IMR-90 (cell line): ENCODE data around the gene RHBDF2. TPM values are rescaled to one million over a fixed set of nuclear protein-coding genes. Genes with fewer than 3 reads are reported as not detected.

Experiments used
- ATAC-seq: fragments of 200-7000 bp; cut with Tn5 transposase; 2 replicates; pipeline ENCODE4 v1.9.1; 2020; ENCODE audit warnings: low read depth, mild to moderate bottlenecking, moderate library complexity
- BruUV-seq: library from RNA; stranded (reverse); fragments of 400-500 nt; replicated peaks from 2 replicates; lab custom pipeline; 2021; lab: Mats Ljungman, UMichigan
- CTCF ChIA-PET: fragments of 300-600 bp; formaldehyde crosslinking; extraction: SDS; loops from one replicate; lab custom pipeline; 2021; ENCODE audit warnings: antibody characterized with exemption; lab: Yijun Ruan, JAX
- POLR2A ChIA-PET: fragments of 300-600 bp; sonication (Branson Sonifier 250); formaldehyde crosslinking; loops from one replicate; lab custom pipeline; 2022; ENCODE audit warnings: antibody characterized with exemption; ENCODE audit not compliant: unreplicated experiment; lab: Charles Lee
- DNase-seq: peaks from one replicate; pipeline ENCODE4 v3.0.0; 2013
- H2AFZ ChIP-seq: replicated peaks from 2 replicates; pipeline ENCODE3; 2013; ENCODE audit warnings: low read length, mild to moderate bottlenecking; ENCODE audit not compliant: poor library complexity
- H2AK5ac ChIP-seq: 2 replicates; pipeline ENCODE4 v1.6.1; 2013; ENCODE audit warnings: low read depth, low read length, inconsistent platforms
- H2AK9ac ChIP-seq: replicated peaks from 2 replicates; pipeline ENCODE3; 2013; ENCODE audit warnings: mild to moderate bottlenecking, low read depth, low read length, moderate library complexity; ENCODE audit not compliant: poor library complexity
- H2BK120ac ChIP-seq: 2 replicates; pipeline ENCODE4 v1.6.1; 2013; ENCODE audit warnings: low read depth, low read length, inconsistent platforms
- H2BK15ac ChIP-seq: 3 replicates; pipeline ENCODE4 v1.6.1; 2013; ENCODE audit warnings: low read depth, low read length, inconsistent platforms
- H2BK20ac ChIP-seq: 2 replicates; pipeline ENCODE4 v1.6.1; 2013; ENCODE audit warnings: low read depth, mild to moderate bottlenecking, inconsistent platforms, low read length, moderate library complexity
- H2BK5ac ChIP-seq: 2 replicates; pipeline ENCODE4 v1.6.1; 2013; ENCODE audit warnings: mild to moderate bottlenecking, low read depth, low read length, inconsistent platforms; ENCODE audit not compliant: poor library complexity, severe bottlenecking
- H3K14ac ChIP-seq: replicated peaks from 2 replicates; pipeline ENCODE4 v1.6.1; 2013; ENCODE audit warnings: low read depth, low read length, inconsistent platforms
- H3K18ac ChIP-seq: 2 replicates; pipeline ENCODE4 v1.6.1; 2013; ENCODE audit warnings: low read depth, low read length, control low read depth
- H3K23ac ChIP-seq: 2 replicates; pipeline ENCODE4 v1.6.1; 2013; ENCODE audit warnings: low read depth, low read length, inconsistent platforms
- H3K27ac ChIP-seq: 2 replicates; pipeline ENCODE4 v1.5.1; 2013; ENCODE audit warnings: mild to moderate bottlenecking, control low read depth, low read length; ENCODE audit not compliant: insufficient read depth
- H3K27me3 ChIP-seq: 2 replicates; pipeline ENCODE4 v1.6.1; 2013; ENCODE audit warnings: low read length; ENCODE audit not compliant: control insufficient read depth, insufficient read depth
- H3K36me3 ChIP-seq: 2 replicates; pipeline ENCODE4 v1.6.1; 2013; ENCODE audit warnings: low read length, mixed read lengths; ENCODE audit not compliant: control insufficient read depth, insufficient read depth
- H3K4ac ChIP-seq: 2 replicates; pipeline ENCODE4 v1.6.1; 2013; ENCODE audit warnings: low read depth, low read length, inconsistent platforms
- H3K4me1 ChIP-seq: 2 replicates; pipeline ENCODE4 v1.6.1; 2013; ENCODE audit warnings: low read length, mixed read lengths; ENCODE audit not compliant: control insufficient read depth, insufficient read depth
- H3K4me2 ChIP-seq: 2 replicates; pipeline ENCODE4 v1.6.1; 2013; ENCODE audit warnings: low read depth, mild to moderate bottlenecking, control low read depth, low read length, moderate library complexity
- H3K4me3 ChIP-seq: 2 replicates; pipeline ENCODE4 v1.5.1; 2013; ENCODE audit warnings: low read depth, mild to moderate bottlenecking, control low read depth, low read length, moderate library complexity; ENCODE audit not compliant: insufficient read depth
- H3K56ac ChIP-seq: 2 replicates; pipeline ENCODE4 v1.6.1; 2013; ENCODE audit warnings: low read length, inconsistent platforms; ENCODE audit not compliant: insufficient read depth; ENCODE audit errors: extremely low read depth
- H3K79me1 ChIP-seq, 2 experiments: 2 replicates each; pipeline ENCODE4 v1.6.1; 2013; ENCODE audit warnings: low read length in 2 of 2, inconsistent platforms in 1 of 2, low read depth in 1 of 2
- H3K9ac ChIP-seq: 2 replicates; pipeline ENCODE4 v1.6.1; 2013; ENCODE audit warnings: low read depth, low read length, control low read depth
- H3K9me1 ChIP-seq: 2 replicates; pipeline ENCODE4 v1.6.1; 2013; ENCODE audit warnings: low read length, inconsistent platforms; ENCODE audit not compliant: insufficient read depth
- H3K9me3 ChIP-seq: 2 replicates; pipeline ENCODE4 v1.6.1; 2013; ENCODE audit warnings: low read length; ENCODE audit not compliant: control insufficient read depth, insufficient read depth
- H4K20me1 ChIP-seq: 2 replicates; pipeline ENCODE4 v1.6.1; 2013; ENCODE audit warnings: low read length, inconsistent platforms; ENCODE audit not compliant: insufficient read depth
- H4K5ac ChIP-seq: 2 replicates; pipeline ENCODE4 v1.6.1; 2013; ENCODE audit warnings: mild to moderate bottlenecking, low read depth, low read length, control low read depth
- H4K8ac ChIP-seq, 2 experiments: 2 replicates each; pipeline ENCODE4 v1.6.1; 2013; ENCODE audit warnings: low read depth in 2 of 2, low read length in 2 of 2, control low read depth in 1 of 2, inconsistent platforms in 1 of 2
- H4K91ac ChIP-seq: 2 replicates; pipeline ENCODE4 v1.6.1; 2013; ENCODE audit warnings: low read depth, low read length, inconsistent platforms; ENCODE audit not compliant: insufficient read depth
- BHLHE40 ChIP-seq: fragments of 150-350 bp; IDR thresholded peaks from 2 replicates; pipeline ENCODE4 v1.6.1; 2016; ENCODE audit warnings: mild to moderate bottlenecking, low read depth, low read length
- CHD1 ChIP-seq: IDR thresholded peaks from 2 replicates; pipeline ENCODE4 v1.6.1; 2012; ENCODE audit warnings: low read depth, low read length, improper control_type of control experiment
- WGBS, 2 experiments: methylation state at CpG; one replicate each; pipeline versions ENCODE4 v1.1.5 to v1.1.7; 2013; ENCODE audit warnings: missing lambda C conversion rate in 2 of 2; ENCODE audit not compliant: insufficient read length in 1 of 2; ENCODE audit errors: extremely low coverage in 2 of 2; 5-methylcytosine and 5-hydroxymethylcytosine counted together
- dilution Hi-C: fragments of 300-500 bp; cut with HindIII; formaldehyde crosslinking; loops from one replicate; pipeline ENCODE4 v1.14.3; 2018; ENCODE audit warnings: low sequenced_read_pairs; ENCODE audit not compliant: unreplicated experiment
- in situ Hi-C: fragments of 300-500 bp; cut with MboI; formaldehyde crosslinking; loops from 3 replicates; pipeline ENCODE4 v1.14.3; 2019; ENCODE audit warnings: low sequenced_read_pairs, inconsistent platforms, mixed read lengths
- intact Hi-C: fragments of 100-400 bp; cut with micrococcal nuclease; formaldehyde crosslinking; loops from 2 replicates; pipeline ENCODE4 v1.10.0; 2022
- polyA plus RNA-seq, 3 experiments: library from polyadenylated mRNA; depleted of rRNA; stranded (reverse); fragments of >200 nt; gene quantifications; 2 replicates each; pipeline ENCODE4 v1.2.3, GENCODE V29; 2012; ENCODE audit warnings: low replicate concordance in 1 of 3
- total RNA-seq: library from RNA; depleted of rRNA; stranded (reverse); fragments of >200 nt; gene quantifications from 2 replicates; pipeline ENCODE4 v1.2.3, GENCODE V29; 2012

RHBDF2 gene
- total and polyA plus RNA-seq, 2 of the 4 experiments (the other 2 are of a cell fraction) = 1.3 to 8.3 TPM

GRCh38 chr17:76433693-76434092, 67.5 kb downstream of the RHBDF2 start:
- Histone ChIP-seq H3K9ac (no peak overlapping the region), H2BK20ac (no peak overlapping the region), H4K20me1 (peaks cover 78% of the 10 kb centered on the region), H3K79me1 (peaks cover 45 to 84% of the 10 kb centered on the region in 2 experiments), H4K8ac (no peak overlapping the region), H2AK5ac (no peak overlapping the region), H2AFZ (no peak overlapping the region), H3K4ac (no peak overlapping the region), H3K56ac (no peak overlapping the region), H3K9me1 (peaks cover 30% of the 10 kb centered on the region), H2BK120ac (no peak overlapping the region), H3K23ac (no peak overlapping the region), H3K27ac (no peak overlapping the region), H4K5ac (no peak overlapping the region), H3K4me2 (no peak overlapping the region), H3K14ac (no peak overlapping the region), H3K18ac (no peak overlapping the region), H3K36me3 (peaks cover 4% of the 10 kb centered on the region; the same call in 1 of the 2 replicates), H3K9me3 (no peaks in the 10 kb centered on the region), H3K27me3 (no peaks in the 10 kb centered on the region), H2BK5ac (no peak overlapping the region), H2BK15ac (no peak overlapping the region), H4K91ac (no peak overlapping the region), H3K4me1 (peaks cover 17% of the 10 kb centered on the region), H2AK9ac (no peak overlapping the region), H3K4me3 (no peak overlapping the region)
- no TSS peak for BruUV-seq
- in situ Hi-C loops = no loop called here
- DNase-seq (no peak), ATAC-seq (no peak)
- WGBS, 2 experiments = 97% methylated on average over 5 of the region's 9 CpGs; no CpG with 5 or more reads in 1 of the 2 experiments
- dilution Hi-C loops = no loop called here
- TF ChIP-seq CHD1 (no peak), BHLHE40 (no peak)
- POLR2A ChIA-PET = no interaction called here
- CTCF ChIA-PET = no interaction called here
- intact Hi-C loops = no loop called here
